ENCODE data around the gene HAPSTR1.
"Not testable (repeated sequence)": the region's sequence is repeated elsewhere in the genome, so short reads cannot be mapped to it uniquely, and the experiment has no call there.

HAPSTR1 gene

DNA sequence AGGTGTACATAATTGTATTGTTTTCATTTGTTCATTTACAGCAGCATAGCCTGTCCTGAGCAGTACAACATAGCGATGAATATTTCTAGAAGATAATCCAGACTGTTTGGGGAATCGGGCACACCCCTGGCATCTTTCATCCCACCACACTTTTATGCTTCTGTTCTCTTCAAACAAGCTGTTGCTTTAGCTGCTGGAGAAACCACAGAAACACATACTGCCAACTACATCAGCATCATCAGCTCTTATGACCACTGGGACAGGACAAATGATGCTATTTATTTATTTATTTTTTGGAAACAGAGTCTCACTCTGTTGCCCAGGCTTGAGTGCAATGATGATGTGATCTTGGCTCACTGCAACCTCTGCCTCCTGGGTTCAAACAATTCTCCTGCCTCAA, 22.6 kb upstream of the HAPSTR1 start:
- no peak for DNase-seq (ENCODE audit: low read depth in 2 of 2)
- TF ChIP-seq, protein P1, sequence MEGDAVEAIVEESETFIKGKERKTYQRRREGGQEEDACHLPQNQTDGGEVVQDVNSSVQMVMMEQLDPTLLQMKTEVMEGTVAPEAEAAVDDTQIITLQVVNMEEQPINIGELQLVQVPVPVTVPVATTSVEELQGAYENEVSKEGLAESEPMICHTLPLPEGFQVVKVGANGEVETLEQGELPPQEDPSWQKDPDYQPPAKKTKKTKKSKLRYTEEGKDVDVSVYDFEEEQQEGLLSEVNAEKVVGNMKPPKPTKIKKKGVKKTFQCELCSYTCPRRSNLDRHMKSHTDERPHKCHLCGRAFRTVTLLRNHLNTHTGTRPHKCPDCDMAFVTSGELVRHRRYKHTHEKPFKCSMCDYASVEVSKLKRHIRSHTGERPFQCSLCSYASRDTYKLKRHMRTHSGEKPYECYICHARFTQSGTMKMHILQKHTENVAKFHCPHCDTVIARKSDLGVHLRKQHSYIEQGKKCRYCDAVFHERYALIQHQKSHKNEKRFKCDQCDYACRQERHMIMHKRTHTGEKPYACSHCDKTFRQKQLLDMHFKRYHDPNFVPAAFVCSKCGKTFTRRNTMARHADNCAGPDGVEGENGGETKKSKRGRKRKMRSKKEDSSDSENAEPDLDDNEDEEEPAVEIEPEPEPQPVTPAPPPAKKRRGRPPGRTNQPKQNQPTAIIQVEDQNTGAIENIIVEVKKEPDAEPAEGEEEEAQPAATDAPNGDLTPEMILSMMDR (IDR thresholded peaks at IDR 0.05; ENCODE audit: low read depth, low read length), result no peak
- no peak overlapping the region for H3K4me3 ChIP-seq (replicated peaks in 1 of 2; ENCODE audit: low read depth in 2 of 2, low read length in 2 of 2)

DNA sequence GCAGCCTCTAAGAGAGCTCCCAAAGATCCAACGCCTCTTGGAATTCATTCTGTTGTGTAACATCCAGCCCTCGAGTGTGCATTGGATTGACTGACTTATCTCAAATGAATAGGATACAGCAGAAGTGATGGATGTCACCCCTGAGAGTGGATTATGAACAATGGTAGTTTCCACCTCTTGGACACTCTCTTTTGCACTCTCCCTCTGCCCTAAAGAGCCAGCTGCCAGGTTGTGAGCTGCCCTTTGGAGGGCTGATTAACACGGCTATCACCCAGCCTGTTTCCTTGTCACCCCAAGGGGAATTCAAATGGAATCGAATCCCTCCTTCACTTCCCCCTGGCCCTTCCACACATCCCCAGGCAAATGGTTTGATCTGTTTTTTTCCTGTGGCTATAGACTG, 21.2 kb upstream of the HAPSTR1 start:
- DNase-seq (ENCODE audit: low read depth in 2 of 2), result no peak
- H3K4me3 ChIP-seq (replicated peaks in 1 of 2; ENCODE audit: low read depth in 2 of 2, low read length in 2 of 2), result no peak overlapping the region
- TF ChIP-seq, protein P1 (IDR thresholded peaks at IDR 0.05; ENCODE audit: low read depth, low read length), result no peak

DNA sequence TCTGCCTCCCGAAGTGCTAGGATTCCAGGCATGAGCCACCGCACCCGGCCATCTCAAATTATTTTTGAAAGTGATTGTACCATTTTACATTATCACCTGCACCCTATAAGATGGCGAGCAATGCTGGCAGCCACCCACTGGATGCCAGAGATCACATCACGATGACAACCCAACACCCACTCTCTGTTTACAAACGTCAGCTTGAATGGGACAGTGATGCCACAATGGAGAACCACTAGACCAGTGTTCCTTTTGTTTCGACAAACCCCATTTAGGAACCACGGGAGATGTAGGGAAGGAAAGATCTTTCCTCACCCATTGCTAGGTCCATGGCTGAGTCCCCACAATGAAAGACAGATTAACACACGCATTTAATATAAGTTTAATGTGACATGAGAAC, 20.1 kb upstream of the HAPSTR1 start:
- TF ChIP-seq, protein P1 (IDR thresholded peaks at IDR 0.05; ENCODE audit: low read depth, low read length), result no peak
- no peak overlapping the region for H3K4me3 ChIP-seq (replicated peaks in 1 of 2; ENCODE audit: low read depth in 2 of 2, low read length in 2 of 2)
- no peak for DNase-seq (ENCODE audit: low read depth in 2 of 2)

DNA sequence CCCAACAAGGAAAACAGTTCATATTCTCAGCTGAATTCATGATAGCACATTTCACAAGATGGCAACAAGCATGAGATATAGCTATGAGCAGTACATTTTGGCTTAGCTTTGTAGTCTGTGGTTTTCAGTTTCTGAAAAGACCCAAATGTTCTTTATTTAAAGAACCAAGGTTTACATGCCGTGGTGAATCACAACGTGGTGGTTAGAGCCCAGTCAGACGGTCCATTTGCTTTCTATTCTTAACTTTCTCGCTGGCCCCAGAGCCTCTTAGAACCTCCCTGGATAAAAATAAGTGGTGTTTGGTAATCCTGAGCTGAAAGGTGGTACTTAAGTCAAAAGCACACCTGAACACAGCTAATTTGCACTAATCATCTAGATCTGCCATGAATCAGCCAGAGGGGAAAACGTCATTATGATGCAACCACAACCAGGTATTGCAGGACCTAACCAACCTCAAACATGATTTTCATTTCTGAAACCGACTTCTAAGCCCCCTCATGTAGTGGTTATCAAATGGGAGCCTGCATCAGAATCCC, 18.6 kb upstream of the HAPSTR1 start:
- H3K4me3 ChIP-seq (replicated peaks in 1 of 2; ENCODE audit: low read depth in 2 of 2, low read length in 2 of 2), result no peak overlapping the region
- peak; percentile 64 to 90 for DNase-seq (ENCODE audit: low read depth in 2 of 2)
- TF ChIP-seq, protein P1 (IDR thresholded peaks at IDR 0.05; ENCODE audit: low read depth, low read length), result no peak

DNA sequence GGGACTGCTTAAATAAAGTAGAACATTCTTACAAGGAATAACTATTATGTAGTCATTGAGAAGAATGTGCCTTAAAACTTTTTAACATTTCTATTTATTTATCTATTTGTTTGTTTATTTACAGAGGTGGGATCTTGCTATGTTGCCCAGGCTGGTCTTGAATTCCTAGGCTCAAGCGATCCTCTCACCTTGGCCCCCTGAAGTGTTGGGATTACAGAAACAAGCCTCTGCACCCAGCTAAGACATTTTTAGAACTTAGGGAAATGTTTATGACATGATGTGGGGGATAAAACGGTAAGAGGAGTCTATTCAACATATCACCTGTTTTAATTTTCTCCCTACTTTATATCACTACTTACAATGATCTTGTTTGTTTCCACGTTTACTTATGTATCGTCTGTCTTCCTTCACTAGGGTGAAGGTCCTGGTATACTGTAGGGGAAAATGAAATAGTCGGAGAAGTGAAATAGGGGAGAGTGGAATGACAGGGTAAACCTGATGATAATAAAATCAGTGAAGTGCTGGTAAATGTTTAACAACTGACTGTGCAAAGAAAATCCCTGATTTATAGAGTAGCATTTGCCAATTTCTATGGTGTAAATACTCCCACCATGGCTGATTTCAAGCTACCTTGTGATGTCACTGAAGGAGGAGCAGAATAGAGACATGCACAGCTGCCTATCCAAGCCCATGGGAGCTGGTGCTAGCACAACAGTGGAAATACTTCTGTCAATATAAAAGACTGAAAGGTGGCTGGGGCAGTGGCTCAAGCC, 16.0 kb upstream of the HAPSTR1 start:
- DNase-seq (ENCODE audit: low read depth in 2 of 2), result no peak
- TF ChIP-seq, protein P1 (IDR thresholded peaks at IDR 0.05; ENCODE audit: low read depth, low read length), result no peak
- no peak overlapping the region for H3K4me3 ChIP-seq (replicated peaks in 1 of 2; ENCODE audit: low read depth in 2 of 2, low read length in 2 of 2)

DNA sequence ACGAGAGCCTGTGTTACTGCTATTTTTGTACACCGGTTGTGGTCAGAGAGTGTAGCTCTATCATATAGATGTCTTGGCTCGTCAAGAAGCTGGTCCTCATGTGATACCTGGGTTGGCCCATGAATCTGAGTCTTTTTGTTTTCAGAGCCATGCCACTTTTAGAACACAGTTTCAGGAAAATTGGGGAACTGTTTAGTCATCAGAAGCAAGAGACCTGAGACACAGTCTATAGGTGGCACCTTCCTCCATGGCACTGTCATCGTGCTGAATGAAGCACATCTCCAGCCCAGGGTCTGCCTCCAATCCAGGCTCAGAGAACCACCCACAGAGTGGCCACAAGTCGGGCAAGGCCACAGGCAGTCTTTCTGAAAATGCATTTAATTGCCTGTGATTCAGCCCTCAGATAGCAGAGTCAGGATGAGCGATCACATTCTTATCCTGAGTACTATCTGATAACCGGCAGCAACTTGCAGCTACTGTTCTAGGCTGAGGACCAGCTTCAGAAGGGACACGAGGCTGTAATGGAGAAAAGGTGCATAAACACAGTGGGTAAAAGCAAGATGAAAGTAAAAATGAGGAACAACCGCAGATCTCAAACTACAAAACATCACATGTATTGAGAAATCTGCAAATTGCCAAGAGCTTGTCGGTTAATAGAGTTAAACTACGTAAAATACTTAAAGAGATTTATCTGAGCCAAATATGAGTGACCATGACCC, 14.2 kb upstream of the HAPSTR1 start:
- peak in 1 of 2 donors; percentile 65 for DNase-seq (ENCODE audit: low read depth in 2 of 2)
- H3K4me3 ChIP-seq (replicated peaks in 1 of 2; ENCODE audit: low read depth in 2 of 2, low read length in 2 of 2), result no peak overlapping the region
- TF ChIP-seq, protein P1 (IDR thresholded peaks at IDR 0.05; ENCODE audit: low read depth, low read length), result no peak

DNA sequence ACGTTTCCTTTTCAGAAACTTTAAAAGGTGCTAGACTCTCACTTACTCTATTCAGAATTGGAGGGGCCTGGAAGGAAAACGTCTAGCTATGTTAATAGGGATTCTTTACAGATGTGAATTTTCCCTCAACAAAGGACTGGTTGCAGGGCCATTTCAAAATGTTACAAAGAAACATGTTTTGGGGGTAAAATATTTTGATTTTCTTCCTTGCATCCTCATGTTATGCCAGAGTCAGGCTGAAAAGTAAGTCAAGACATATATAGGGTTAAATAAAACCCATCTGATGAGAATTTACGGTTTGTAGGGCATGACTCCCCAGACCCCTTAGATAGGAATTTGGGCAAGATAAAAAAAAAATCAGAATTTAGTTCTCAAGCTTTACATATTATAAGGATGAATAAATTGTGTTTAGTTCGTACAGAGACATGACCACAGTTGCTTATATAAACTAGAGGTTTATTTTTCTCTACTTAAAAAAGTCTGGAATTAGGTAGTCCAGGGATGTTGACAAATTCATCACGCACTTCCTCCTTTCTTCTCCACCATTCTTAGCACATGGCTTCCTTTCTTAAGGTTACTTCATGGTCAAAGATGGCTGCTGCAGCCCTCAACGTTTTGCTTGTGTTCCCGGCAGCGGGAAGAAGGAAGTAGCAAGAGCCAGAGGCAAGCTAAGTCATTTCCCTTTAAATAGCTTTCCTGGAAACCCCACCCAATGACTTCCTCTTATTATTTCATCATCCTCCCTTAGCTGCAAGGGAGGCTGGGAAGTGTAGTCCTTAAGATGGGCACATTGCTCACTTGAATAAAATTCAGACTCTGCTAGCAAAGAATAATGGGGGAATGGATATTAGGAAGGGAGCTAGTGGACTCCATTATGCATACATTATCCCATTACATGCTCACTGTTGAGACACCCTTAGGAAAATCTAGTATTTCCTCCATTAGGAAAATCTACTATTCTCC, 12.7 kb upstream of the HAPSTR1 start:
- H3K4me3 ChIP-seq (replicated peaks in 1 of 2; ENCODE audit: low read depth in 2 of 2, low read length in 2 of 2), result not testable (repeated sequence)
- DNase-seq (ENCODE audit: low read depth in 2 of 2), result peak; percentile 90 to 98
